Measurements from ENCODE around the gene TET3. TPM values are rescaled to one million over a fixed set of nuclear protein-coding genes. Genes with fewer than 3 reads are reported as not detected.

The TET3 gene
- polyA plus RNA-seq, 1 donor (not counting 4 experiments of a cell fraction or from before 2014, with no cell fraction given): 2.9 TPM

DNA sequence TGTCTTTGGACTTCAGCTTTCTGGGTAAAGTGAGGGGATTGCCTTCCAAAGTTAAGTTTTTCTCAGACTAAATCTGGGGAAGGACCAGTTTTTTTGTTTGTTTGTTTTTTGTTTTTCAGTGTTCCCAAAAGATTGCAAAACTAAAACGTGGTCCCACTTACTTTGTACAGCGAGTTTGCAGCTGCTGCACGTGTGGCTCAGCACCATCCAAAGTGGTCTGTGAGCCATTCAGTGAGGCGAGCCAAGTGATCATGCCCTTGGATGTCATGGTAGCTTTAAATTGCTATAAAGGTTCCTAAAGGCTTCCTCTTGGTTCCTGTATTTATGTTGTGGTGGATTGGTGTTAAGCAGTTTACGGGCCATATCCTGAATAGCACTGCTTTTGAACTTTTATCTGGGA is 23.0 kb downstream of the TET3 start:
- Histone ChIP-seq H3K9me1 (ENCODE audit: control insufficient read depth, extremely low read depth, insufficient read depth, low read length) (peaks cover 3% of the 10 kb centered on the region), H3K4me1 (ENCODE audit: control insufficient read depth, extremely low read depth, insufficient read depth, low read length) (peaks cover 36% of the 10 kb centered on the region), H3K27me3 (ENCODE audit: control insufficient read depth, extremely low read depth, insufficient read depth, low read length) (no peaks in the 10 kb centered on the region), H3K9me3 (ENCODE audit: control insufficient read depth, low read depth, low read length) (no peaks in the 10 kb centered on the region), H3K27ac (ENCODE audit: control insufficient read depth, insufficient read depth, low read length) (no peak overlapping the region), H4K20me1 (ENCODE audit: control insufficient read depth, extremely low read depth, insufficient read depth, low read length) (peaks cover 9% of the 10 kb centered on the region), H3K4me3 (ENCODE audit: control insufficient read depth in 2 of 3, extremely low read depth in 1 of 3, insufficient read depth in 2 of 3, low read depth in 1 of 3, low read length in 3 of 3) (no peak overlapping the region), H3K4me2 (ENCODE audit: control insufficient read depth, extremely low read depth, insufficient read depth, low read depth, low read length) (no peak overlapping the region), H3K79me2 (ENCODE audit: control insufficient read depth, insufficient read depth, low read length) (peaks cover 51% of the 10 kb centered on the region), H3K9ac (ENCODE audit: control insufficient read depth, extremely low read depth, insufficient read depth, low read length) (no peak overlapping the region), H3K36me3 (ENCODE audit: control insufficient read depth in 2 of 2, extremely low read depth in 1 of 2, insufficient read depth in 2 of 2, low read length in 2 of 2) (peaks cover 2 to 9% of the 10 kb centered on the region in 2 experiments), H2AFZ (ENCODE audit: control insufficient read depth, low read length) (no peak overlapping the region)
- FAIRE-seq (no peak), DNase-seq (ENCODE audit: low read depth, low spot score) (no peak)
- TF ChIP-seq EZH2 (IDR thresholded peaks at IDR 0.05; ENCODE audit: low read length): no peak
- TF ChIP-seq, protein P1, sequence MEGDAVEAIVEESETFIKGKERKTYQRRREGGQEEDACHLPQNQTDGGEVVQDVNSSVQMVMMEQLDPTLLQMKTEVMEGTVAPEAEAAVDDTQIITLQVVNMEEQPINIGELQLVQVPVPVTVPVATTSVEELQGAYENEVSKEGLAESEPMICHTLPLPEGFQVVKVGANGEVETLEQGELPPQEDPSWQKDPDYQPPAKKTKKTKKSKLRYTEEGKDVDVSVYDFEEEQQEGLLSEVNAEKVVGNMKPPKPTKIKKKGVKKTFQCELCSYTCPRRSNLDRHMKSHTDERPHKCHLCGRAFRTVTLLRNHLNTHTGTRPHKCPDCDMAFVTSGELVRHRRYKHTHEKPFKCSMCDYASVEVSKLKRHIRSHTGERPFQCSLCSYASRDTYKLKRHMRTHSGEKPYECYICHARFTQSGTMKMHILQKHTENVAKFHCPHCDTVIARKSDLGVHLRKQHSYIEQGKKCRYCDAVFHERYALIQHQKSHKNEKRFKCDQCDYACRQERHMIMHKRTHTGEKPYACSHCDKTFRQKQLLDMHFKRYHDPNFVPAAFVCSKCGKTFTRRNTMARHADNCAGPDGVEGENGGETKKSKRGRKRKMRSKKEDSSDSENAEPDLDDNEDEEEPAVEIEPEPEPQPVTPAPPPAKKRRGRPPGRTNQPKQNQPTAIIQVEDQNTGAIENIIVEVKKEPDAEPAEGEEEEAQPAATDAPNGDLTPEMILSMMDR (optimal IDR thresholded peaks at IDR 0.05 in 1 of 3, IDR thresholded peaks at IDR 0.05 in 1 of 3, conservative IDR thresholded peaks at IDR 0.05 in 1 of 3; ENCODE audit: extremely low read depth in 1 of 3, insufficient read depth in 2 of 3, low read length in 3 of 3): no peak
- dilution Hi-C loops (cut with MboI; ENCODE audit: extremely low pct_ligation_motif_present, low sequenced_read_pairs): no loop called here

DNA sequence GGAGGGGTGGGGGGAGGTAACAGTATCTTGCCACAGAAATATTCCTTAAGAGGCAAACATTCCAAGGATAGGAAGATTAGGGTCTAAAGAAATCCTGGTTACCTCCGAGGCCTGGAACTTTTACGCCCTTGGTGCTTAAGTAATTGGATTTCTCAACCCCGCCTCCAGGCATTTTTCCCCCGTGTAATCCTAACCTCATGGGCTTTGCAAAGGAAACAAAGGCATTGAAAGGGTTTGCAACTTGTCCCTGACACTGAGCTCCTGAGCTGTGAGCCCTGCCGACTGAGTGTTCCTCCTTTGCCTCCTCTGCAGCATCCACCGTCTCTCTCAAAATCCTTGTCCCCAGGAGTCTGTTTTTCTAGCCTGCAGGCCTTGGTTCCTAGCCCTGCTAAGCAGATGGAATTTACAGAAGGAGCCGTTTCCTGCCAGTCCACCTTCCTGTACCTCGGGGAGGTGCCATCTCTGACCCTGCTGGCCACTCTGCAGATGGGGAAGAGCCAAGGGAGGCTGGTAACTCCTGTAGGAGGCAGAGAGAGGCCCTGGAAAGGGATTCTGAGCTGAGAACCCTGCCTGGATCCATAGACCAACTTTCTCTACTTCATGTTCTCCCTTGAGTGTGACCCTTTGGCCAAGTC is 24.2 kb downstream of the TET3 start:
- H2AFZ ChIP-seq (ENCODE audit: control insufficient read depth, low read length): no peak overlapping the region
- DNase-seq (ENCODE audit: low read depth, low spot score) (no peak), FAIRE-seq (no peak)
- H3K9ac ChIP-seq (ENCODE audit: control insufficient read depth, extremely low read depth, insufficient read depth, low read length): no peak overlapping the region
- H3K4me1 ChIP-seq (ENCODE audit: control insufficient read depth, extremely low read depth, insufficient read depth, low read length): peaks cover 27% of the 10 kb centered on the region
- H3K27me3 ChIP-seq (ENCODE audit: control insufficient read depth, extremely low read depth, insufficient read depth, low read length): no peaks in the 10 kb centered on the region
- TF ChIP-seq EZH2 (IDR thresholded peaks at IDR 0.05; ENCODE audit: low read length): no peak
- TF ChIP-seq, protein P1 (optimal IDR thresholded peaks at IDR 0.05 in 1 of 3, IDR thresholded peaks at IDR 0.05 in 1 of 3, conservative IDR thresholded peaks at IDR 0.05 in 1 of 3; ENCODE audit: extremely low read depth in 1 of 3, insufficient read depth in 2 of 3, low read length in 3 of 3): no peak
- H3K27ac ChIP-seq (ENCODE audit: control insufficient read depth, insufficient read depth, low read length): no peak overlapping the region
- peaks cover 3% of the 10 kb centered on the region for H3K9me1 ChIP-seq (ENCODE audit: control insufficient read depth, extremely low read depth, insufficient read depth, low read length)
- H3K4me3 ChIP-seq (ENCODE audit: control insufficient read depth in 2 of 3, extremely low read depth in 1 of 3, insufficient read depth in 2 of 3, low read depth in 1 of 3, low read length in 3 of 3): no peak overlapping the region
- peaks cover 47% of the 10 kb centered on the region for H3K79me2 ChIP-seq (ENCODE audit: control insufficient read depth, insufficient read depth, low read length)
- no peaks in the 10 kb centered on the region for H3K9me3 ChIP-seq (ENCODE audit: control insufficient read depth, low read depth, low read length)
- peaks cover 2 to 9% of the 10 kb centered on the region in 2 experiments for H3K36me3 ChIP-seq (ENCODE audit: control insufficient read depth in 2 of 2, extremely low read depth in 1 of 2, insufficient read depth in 2 of 2, low read length in 2 of 2)
- no peak overlapping the region for H3K4me2 ChIP-seq (ENCODE audit: control insufficient read depth, extremely low read depth, insufficient read depth, low read depth, low read length)
- dilution Hi-C loops (cut with MboI; ENCODE audit: extremely low pct_ligation_motif_present, low sequenced_read_pairs): no loop called here
- peaks cover 5% of the 10 kb centered on the region for H4K20me1 ChIP-seq (ENCODE audit: control insufficient read depth, extremely low read depth, insufficient read depth, low read length)

Measured in keratinocyte (primary cell).